ENCODE results near the gene VAMP2. TPM values are rescaled to one million over a fixed set of nuclear protein-coding genes. Genes with fewer than 3 reads are reported as not detected.
A peak's percentile ranks its signal among the peaks of the same experiment; 100 is the strongest.

VAMP2 gene
- total and polyA plus RNA-seq, 10 of the 15 experiments (the other 5 are each of a cell fraction or from before 2014, with no cell fraction given): 3.0 to 35.2 (median 25.0) TPM

GRCh38 chr17:8156246-8156992 lies 6.3 kb downstream of the VAMP2 start (continued):
- TF ChIP-seq ZBTB40 (IDR thresholded peaks at IDR 0.05; ENCODE audit: borderline replicate concordance): peak; percentile 78; the same call in 1 of the 2 replicates
- TF ChIP-seq ASH2L (IDR thresholded peaks at IDR 0.05; ENCODE audit: borderline replicate concordance, low read depth): no peak
- TF ChIP-seq CHD1 (IDR thresholded peaks at IDR 0.05; ENCODE audit: low read depth, low read length): no peak
- TF ChIP-seq FOXK2 (IDR thresholded peaks at IDR 0.05): peak; percentile 90
- TF ChIP-seq PRDM15 (CRISPR knock-in tag; IDR thresholded peaks at IDR 0.05): no peak
- peak; percentile 82; the same call in 1 of the 2 replicates for TF ChIP-seq GABPA (IDR thresholded peaks at IDR 0.05; ENCODE audit: low read depth)
- peak; percentile 74; the same call in 1 of the 2 replicates for TF ChIP-seq ELK1 (IDR thresholded peaks at IDR 0.05; ENCODE audit: low read depth, low read length)
- TF ChIP-seq TAF1 (IDR thresholded peaks at IDR 0.05; ENCODE audit: borderline replicate concordance, low read depth, low read length): peak; percentile 83
- TF ChIP-seq SRF (IDR thresholded peaks at IDR 0.05; ENCODE audit: low read depth in 2 of 2, low read length in 2 of 2): peak; percentile 18 to 24; a peak in 1 of 4 replicates
- peak; percentile 99 for TF ChIP-seq NFYB (IDR thresholded peaks at IDR 0.05; ENCODE audit: insufficient read depth, low read depth, low read length)
- TF ChIP-seq HDAC2 (IDR thresholded peaks at IDR 0.05): no peak
- no peak for TF ChIP-seq ZZZ3 (IDR thresholded peaks at IDR 0.05; ENCODE audit: control insufficient read depth, insufficient read length, low read depth)
- TF ChIP-seq BACH1 (IDR thresholded peaks at IDR 0.05; ENCODE audit: borderline replicate concordance): peak; percentile 14; the same call in 1 of the 2 replicates
- no peak for TF ChIP-seq NFXL1 (IDR thresholded peaks at IDR 0.05; ENCODE audit: borderline replicate concordance)
- TF ChIP-seq ZBTB4 (CRISPR knock-in tag; IDR thresholded peaks at IDR 0.05): no peak

Data from GM12878 (cell line).